Measurements from ENCODE around the gene KRT12. TPM values are rescaled to one million over a fixed set of nuclear protein-coding genes. Genes with fewer than 3 reads are reported as not detected.
"Not testable (repeated sequence)": the region's sequence is repeated elsewhere in the genome, so short reads cannot be mapped to it uniquely, and the experiment has no call there.

The KRT12 gene
- total RNA-seq, 1 donor from 2014 or later: not detected

DNA sequence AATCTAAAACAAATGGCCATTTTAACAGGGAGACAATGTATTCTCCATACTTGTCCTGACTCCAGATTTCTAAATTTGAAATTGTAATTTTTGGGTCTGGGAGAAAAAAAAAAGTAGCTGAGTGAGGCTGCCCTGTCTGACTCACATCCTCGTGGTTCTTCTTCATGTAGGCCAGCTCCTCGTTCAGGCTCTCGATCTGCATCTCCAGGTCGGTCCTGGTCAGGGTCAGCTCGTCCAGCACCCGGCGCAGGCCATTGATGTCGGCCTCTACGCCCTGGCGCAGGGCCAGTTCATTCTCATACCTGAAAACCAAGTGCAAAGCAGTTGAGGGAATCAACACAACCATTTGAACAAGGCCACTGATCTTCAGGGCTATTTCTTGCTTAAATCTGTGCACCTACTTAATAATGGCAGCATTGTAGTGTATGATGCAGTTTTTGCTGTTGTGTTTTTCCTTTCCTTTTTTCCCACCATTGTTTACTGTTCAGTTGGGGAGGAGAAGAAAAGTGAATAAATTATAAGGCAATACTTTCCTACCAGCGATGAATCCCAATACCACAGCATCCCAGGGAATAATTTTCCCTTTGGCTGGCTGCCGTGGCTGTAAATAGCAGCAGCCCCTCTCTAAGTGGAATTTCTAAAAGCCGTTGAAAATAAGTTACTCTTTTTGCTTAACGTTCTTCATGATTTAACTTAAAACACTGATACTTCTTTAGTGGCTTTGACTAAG, 2.2 kb downstream of the KRT12 start:
- Mint-ChIP-seq H3K9me3 (ENCODE audit: unreplicated experiment) (peaks cover 1% of the 10 kb centered on the region), H3K36me3 (ENCODE audit: unreplicated experiment) (no peaks in the 10 kb centered on the region), H3K27ac (ENCODE audit: unreplicated experiment) (no peak overlapping the region), H3K4me3 (ENCODE audit: unreplicated experiment) (no peak overlapping the region), H3K4me1 (ENCODE audit: low read depth, unreplicated experiment) (no peaks in the 10 kb centered on the region), H3K27me3 (ENCODE audit: unreplicated experiment) (peaks cover 4% of the 10 kb centered on the region)
- TF ChIP-seq, protein P1, sequence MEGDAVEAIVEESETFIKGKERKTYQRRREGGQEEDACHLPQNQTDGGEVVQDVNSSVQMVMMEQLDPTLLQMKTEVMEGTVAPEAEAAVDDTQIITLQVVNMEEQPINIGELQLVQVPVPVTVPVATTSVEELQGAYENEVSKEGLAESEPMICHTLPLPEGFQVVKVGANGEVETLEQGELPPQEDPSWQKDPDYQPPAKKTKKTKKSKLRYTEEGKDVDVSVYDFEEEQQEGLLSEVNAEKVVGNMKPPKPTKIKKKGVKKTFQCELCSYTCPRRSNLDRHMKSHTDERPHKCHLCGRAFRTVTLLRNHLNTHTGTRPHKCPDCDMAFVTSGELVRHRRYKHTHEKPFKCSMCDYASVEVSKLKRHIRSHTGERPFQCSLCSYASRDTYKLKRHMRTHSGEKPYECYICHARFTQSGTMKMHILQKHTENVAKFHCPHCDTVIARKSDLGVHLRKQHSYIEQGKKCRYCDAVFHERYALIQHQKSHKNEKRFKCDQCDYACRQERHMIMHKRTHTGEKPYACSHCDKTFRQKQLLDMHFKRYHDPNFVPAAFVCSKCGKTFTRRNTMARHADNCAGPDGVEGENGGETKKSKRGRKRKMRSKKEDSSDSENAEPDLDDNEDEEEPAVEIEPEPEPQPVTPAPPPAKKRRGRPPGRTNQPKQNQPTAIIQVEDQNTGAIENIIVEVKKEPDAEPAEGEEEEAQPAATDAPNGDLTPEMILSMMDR (IDR thresholded peaks at IDR 0.05; ENCODE audit: partially characterized antibody, unreplicated experiment): no peak
- DNase-seq: no peak

DNA sequence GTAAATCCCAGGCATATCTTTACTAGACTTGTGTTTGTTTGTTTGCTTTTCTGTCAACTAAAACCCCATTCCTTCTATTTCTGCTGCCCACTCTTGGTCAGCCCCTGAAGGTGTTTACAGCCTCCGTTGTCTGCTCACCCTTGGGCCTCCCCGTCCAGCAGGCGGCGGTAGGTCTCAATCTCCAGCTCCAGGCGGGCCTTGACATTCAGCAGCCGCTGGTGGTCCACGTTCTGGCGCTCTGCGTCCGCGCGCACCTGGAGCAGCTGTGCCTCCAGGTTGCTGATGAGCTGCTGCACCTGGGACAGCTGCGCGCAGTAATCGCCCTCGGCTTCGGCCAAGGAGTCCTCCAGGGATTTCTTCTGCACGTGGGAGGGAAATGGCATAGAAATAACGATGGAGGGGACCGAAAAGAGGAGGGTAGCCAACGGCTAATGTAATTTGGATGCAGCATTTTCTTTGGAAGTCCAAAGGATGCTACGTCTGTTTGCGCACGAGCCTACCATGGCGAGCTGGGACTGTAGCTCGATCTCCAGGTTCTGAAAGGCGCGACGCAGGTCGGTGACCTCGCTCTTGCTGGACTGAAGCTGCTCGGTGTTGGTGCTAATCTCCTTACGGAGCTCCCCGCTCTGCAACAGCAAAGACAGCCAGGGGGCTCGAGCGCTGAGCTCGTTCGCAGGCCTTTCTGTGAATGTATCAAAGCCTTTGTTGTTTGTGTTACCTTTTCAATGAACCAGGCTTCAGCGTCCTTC, 3.9 kb downstream of the KRT12 start:
- peaks cover 6% of the 10 kb centered on the region for H3K27me3 Mint-ChIP-seq (ENCODE audit: unreplicated experiment)
- no peaks in the 10 kb centered on the region for H3K4me1 Mint-ChIP-seq (ENCODE audit: low read depth, unreplicated experiment)
- TF ChIP-seq, protein P1 (IDR thresholded peaks at IDR 0.05; ENCODE audit: partially characterized antibody, unreplicated experiment): peak; percentile 48
- H3K27ac Mint-ChIP-seq (ENCODE audit: unreplicated experiment): no peak overlapping the region
- H3K9me3 Mint-ChIP-seq (ENCODE audit: unreplicated experiment): peaks cover 1% of the 10 kb centered on the region
- DNase-seq: peak; percentile 74
- H3K4me3 Mint-ChIP-seq (ENCODE audit: unreplicated experiment): no peak overlapping the region
- H3K36me3 Mint-ChIP-seq (ENCODE audit: unreplicated experiment): no peaks in the 10 kb centered on the region

DNA sequence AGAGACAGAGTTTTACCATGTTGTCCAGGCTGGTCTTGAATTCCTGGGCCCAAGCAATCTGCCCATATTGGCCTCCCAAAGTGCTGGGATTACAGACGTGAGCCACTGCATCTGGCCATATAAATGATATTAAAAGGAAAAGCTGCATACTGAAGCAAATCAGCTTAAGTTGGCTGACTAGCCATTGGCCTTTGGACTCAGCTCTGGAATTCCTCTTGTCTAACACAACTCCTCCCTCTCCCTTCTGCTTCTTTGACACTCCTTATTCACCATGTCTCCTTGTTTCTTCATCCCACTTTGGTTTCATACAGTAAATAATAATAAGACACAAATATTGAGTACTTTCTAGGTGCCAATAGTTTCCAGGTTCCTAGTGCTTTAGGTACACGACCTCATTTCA, 7.5 kb downstream of the KRT12 start:
- H3K36me3 Mint-ChIP-seq (ENCODE audit: unreplicated experiment): no peaks in the 10 kb centered on the region

DNA sequence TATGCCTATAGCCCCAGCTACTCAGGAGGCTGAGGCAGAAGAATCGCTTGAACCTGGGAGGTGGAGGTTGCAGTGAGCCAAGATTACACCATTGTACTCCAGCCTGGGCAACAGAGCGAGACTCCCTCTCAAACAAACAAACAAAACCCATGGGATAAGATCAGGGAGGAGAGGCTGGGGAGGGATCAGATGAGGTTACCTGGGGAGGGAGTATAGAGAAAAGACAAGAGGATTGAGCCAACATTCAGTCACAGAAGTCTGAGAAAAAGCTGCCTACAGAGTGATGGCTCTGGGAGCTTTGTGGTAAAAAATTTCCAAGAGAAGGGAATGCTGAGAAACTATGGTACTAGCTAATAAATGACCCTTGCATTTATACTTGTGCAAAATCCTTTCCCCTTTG, 8.4 kb downstream of the KRT12 start:
- not testable (repeated sequence) for H3K27me3 Mint-ChIP-seq (ENCODE audit: unreplicated experiment); H3K9me3 Mint-ChIP-seq (ENCODE audit: unreplicated experiment); DNase-seq; H3K4me1 Mint-ChIP-seq (ENCODE audit: low read depth, unreplicated experiment); H3K27ac Mint-ChIP-seq (ENCODE audit: unreplicated experiment); H3K36me3 Mint-ChIP-seq (ENCODE audit: unreplicated experiment); H3K4me3 Mint-ChIP-seq (ENCODE audit: unreplicated experiment)

More for the DNA sequence above, 7.5 kb downstream of the KRT12 start:
- H3K4me1 Mint-ChIP-seq (ENCODE audit: low read depth, unreplicated experiment): no peaks in the 10 kb centered on the region
- H3K27me3 Mint-ChIP-seq (ENCODE audit: unreplicated experiment): peaks cover 4% of the 10 kb centered on the region
- H3K27ac Mint-ChIP-seq (ENCODE audit: unreplicated experiment): no peak overlapping the region
- H3K9me3 Mint-ChIP-seq (ENCODE audit: unreplicated experiment): peaks cover 1% of the 10 kb centered on the region
- TF ChIP-seq, protein P1 (IDR thresholded peaks at IDR 0.05; ENCODE audit: partially characterized antibody, unreplicated experiment): no peak
- H3K4me3 Mint-ChIP-seq (ENCODE audit: unreplicated experiment): no peak overlapping the region
- DNase-seq: no peak

DNA sequence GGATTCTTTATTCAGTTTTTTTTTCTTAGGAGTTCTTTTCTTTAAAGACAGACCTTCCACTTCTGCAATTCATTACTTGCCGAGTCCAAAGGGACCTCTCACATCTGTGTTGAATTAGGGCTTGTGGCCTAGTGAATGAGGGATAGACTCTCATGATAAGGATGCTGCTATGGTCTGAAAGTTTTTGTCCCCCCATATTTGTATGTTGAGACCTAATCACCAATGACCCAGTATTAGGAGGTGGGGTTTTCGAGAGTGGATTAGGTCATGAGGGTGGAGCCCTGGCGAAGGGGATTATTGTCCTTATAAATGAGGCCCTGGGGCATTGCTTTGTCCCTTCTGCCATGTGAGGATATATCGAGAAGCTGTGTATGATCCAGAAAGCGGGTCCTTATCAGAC, 9.5 kb downstream of the KRT12 start:
- H3K27me3 Mint-ChIP-seq (ENCODE audit: unreplicated experiment): peaks cover 2% of the 10 kb centered on the region
- H3K36me3 Mint-ChIP-seq (ENCODE audit: unreplicated experiment): no peaks in the 10 kb centered on the region
- no peaks in the 10 kb centered on the region for H3K9me3 Mint-ChIP-seq (ENCODE audit: unreplicated experiment)
- no peaks in the 10 kb centered on the region for H3K4me1 Mint-ChIP-seq (ENCODE audit: low read depth, unreplicated experiment)
- no peak overlapping the region for H3K4me3 Mint-ChIP-seq (ENCODE audit: unreplicated experiment)
- no peak overlapping the region for H3K27ac Mint-ChIP-seq (ENCODE audit: unreplicated experiment)
- no peak for DNase-seq
- TF ChIP-seq, protein P1 (IDR thresholded peaks at IDR 0.05; ENCODE audit: partially characterized antibody, unreplicated experiment): no peak

Measured in glutamatergic neuron (in vitro differentiated cells).